ENCODE data around the gene PIH1D1.

Gene PIH1D1

DNA sequence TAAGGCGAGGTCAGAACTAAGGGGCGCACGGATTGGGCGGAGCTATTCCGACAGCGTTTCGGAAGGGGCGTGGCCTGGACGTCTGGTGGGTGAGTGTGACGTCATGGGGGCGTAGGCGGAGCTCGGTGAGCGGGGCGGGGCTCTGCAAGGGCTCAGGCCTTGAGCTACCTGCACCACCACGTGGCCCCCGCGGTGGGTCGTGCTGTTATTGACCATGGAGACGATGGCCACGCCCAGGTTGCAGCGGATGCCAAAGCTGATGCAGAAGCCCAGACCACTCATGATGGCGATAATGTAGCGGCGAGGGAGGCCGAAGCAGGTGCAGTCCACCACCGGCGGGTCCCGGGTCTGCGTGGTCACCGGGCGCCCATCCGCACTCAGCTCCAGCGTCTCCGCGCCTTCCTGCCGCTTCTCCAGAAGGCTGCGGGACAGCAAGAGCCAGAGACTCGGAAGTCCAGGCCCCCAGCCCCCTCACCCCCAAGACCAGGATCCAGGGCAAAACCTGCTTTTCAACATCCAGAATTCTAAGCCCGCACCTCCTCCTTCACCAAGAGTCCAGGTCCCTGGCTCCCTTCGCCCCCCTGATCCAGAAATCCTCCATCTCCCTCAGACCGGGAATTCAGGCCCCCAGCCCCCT is 15.1 kb downstream of the PIH1D1 start:
- TF ChIP-seq SUZ12 (IDR thresholded peaks at IDR 0.05; ENCODE audit: extremely low read depth, insufficient read depth, insufficient read length) (no peak), YY1 (IDR thresholded peaks at IDR 0.05; ENCODE audit: insufficient read depth, insufficient read length) (no peak), ZNF274 (IDR thresholded peaks at IDR 0.05; ENCODE audit: low read depth, low read length) (no peak)
- no peaks in the 10 kb centered on the region for H3K36me3 ChIP-seq (ENCODE audit: insufficient read depth, insufficient read length, low read length)
- H3K9ac ChIP-seq (ENCODE audit: insufficient read length, low read depth) = no peak overlapping the region
- no peaks in the 10 kb centered on the region for H3K9me3 ChIP-seq (ENCODE audit: insufficient read depth, low read length)
- no peak overlapping the region for H3K4me3 ChIP-seq (ENCODE audit: insufficient read length, low read depth)
- no peak for DNase-seq (ENCODE audit: low read depth, low spot score)
- H3K4me1 ChIP-seq (ENCODE audit: insufficient read depth, insufficient read length) = peaks cover 4% of the 10 kb centered on the region
- H3K27me3 ChIP-seq (ENCODE audit: insufficient read depth, insufficient read length) = peaks cover 63% of the 10 kb centered on the region

DNA sequence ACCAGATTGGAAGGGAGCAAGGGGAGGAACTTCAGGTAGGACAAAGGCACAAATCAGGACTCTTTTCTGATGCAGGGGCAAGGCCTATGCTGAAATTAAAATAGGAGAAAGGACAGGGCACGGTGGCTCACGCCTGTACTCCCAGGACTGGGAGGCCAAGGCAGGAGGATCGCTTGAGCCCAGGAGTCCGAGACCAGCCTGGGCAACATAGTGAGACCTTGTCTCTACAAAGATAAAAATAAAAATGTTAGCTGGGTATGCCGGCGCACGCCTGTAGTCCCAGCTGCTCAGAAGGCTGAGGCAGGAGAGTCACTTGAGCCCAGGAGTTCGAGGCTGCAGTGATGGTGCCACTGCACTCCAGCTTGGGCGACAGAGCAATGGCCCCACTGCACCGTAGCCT is 15.9 kb downstream of the PIH1D1 start:
- Histone ChIP-seq H3K9ac (ENCODE audit: insufficient read length, low read depth) (no peak overlapping the region), H3K4me3 (ENCODE audit: insufficient read length, low read depth) (no peak overlapping the region), H3K9me3 (ENCODE audit: insufficient read depth, low read length) (no peaks in the 10 kb centered on the region), H3K27me3 (ENCODE audit: insufficient read depth, insufficient read length) (peaks cover 58% of the 10 kb centered on the region), H3K4me1 (ENCODE audit: insufficient read depth, insufficient read length) (peaks cover 4% of the 10 kb centered on the region), H3K36me3 (ENCODE audit: insufficient read depth, insufficient read length, low read length) (no peaks in the 10 kb centered on the region)
- DNase-seq (ENCODE audit: low read depth, low spot score) = no peak
- TF ChIP-seq YY1 (IDR thresholded peaks at IDR 0.05; ENCODE audit: insufficient read depth, insufficient read length) (no peak), SUZ12 (IDR thresholded peaks at IDR 0.05; ENCODE audit: extremely low read depth, insufficient read depth, insufficient read length) (no peak), ZNF274 (IDR thresholded peaks at IDR 0.05; ENCODE audit: low read depth, low read length) (no peak)

DNA sequence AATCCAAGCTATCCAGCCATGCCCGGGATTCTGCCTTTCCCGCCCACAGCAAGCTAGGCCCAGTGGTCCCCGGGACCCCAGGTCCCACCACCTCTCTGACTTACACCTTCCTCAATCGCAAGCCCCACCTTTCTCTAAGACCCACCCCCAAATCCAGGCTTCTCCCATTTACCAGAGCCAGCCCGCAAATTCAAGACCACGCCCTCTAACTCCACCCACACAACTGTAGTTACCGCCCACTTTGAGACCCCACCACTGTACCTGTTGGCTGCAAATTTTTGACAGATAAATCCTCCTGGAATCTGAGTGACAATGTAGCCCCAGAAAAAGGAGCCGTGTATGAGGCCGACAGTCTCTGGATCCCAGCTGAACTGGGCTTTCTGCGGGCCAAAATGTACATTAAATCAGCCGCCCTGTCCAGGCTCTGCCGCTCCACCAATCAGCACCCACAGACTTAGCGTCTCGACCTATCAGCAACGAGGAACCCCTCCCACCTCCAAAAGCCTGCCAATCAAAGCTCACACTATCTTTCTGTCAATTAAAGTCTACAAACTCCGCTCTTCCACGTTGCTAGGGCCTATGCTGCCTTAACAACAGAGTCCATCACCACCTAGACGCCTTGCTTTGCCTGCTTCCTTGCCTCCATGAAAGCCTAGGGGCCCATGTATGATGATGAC is 16.6 kb downstream of the PIH1D1 start:
- DNase-seq (ENCODE audit: low read depth, low spot score) = no peak

DNA sequence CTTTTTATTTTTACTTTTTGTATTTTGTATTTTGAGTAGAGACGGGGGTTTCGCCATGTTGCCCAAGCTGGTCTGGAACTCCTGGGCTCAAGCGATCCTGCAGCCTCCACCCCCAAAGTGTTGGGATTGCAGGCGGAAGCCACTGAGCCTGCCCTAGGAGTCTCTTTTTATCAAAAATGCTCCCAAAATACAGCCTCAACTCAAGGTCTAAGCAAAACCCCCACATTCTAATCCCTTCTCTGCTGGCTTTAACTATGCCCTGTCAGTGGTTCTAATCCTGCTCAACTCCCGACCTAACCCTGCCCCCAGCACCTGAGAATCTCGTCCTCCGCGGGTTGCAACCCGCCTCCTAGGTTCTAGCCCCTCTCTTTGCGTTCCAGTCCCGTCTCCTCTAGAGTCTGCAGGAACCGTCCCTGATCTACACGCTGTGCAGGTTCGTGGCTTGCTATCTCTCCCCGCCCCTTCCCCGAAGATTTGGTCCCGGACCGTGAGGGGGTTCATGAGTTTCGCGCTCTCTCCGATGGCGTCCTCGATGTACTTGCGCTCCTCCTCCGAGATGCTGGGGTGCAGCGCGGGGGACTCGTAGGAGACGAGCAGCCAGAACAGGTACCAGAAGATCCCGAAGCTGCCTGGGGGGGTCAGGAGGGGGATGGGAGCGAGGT is 18.2 kb downstream of the PIH1D1 start:
- H3K4me1 ChIP-seq (ENCODE audit: insufficient read depth, insufficient read length) = no peaks in the 10 kb centered on the region
- H3K4me3 ChIP-seq (ENCODE audit: insufficient read length, low read depth) = no peak overlapping the region
- peaks cover 40% of the 10 kb centered on the region for H3K27me3 ChIP-seq (ENCODE audit: insufficient read depth, insufficient read length)
- no peak overlapping the region for H3K9ac ChIP-seq (ENCODE audit: insufficient read length, low read depth)
- H3K9me3 ChIP-seq (ENCODE audit: insufficient read depth, low read length) = no peaks in the 10 kb centered on the region
- TF ChIP-seq YY1 (IDR thresholded peaks at IDR 0.05; ENCODE audit: insufficient read depth, insufficient read length) = no peak
- TF ChIP-seq ZNF274 (IDR thresholded peaks at IDR 0.05; ENCODE audit: low read depth, low read length) = no peak
- no peak for TF ChIP-seq SUZ12 (IDR thresholded peaks at IDR 0.05; ENCODE audit: extremely low read depth, insufficient read depth, insufficient read length)
- DNase-seq (ENCODE audit: low read depth, low spot score) = no peak
- H3K36me3 ChIP-seq (ENCODE audit: insufficient read depth, insufficient read length, low read length) = no peaks in the 10 kb centered on the region

More for the DNA sequence above, 16.6 kb downstream of the PIH1D1 start:
- H3K9me3 ChIP-seq (ENCODE audit: insufficient read depth, low read length) = no peaks in the 10 kb centered on the region
- no peak overlapping the region for H3K4me3 ChIP-seq (ENCODE audit: insufficient read length, low read depth)
- H3K9ac ChIP-seq (ENCODE audit: insufficient read length, low read depth) = no peak overlapping the region
- peaks cover 52% of the 10 kb centered on the region for H3K27me3 ChIP-seq (ENCODE audit: insufficient read depth, insufficient read length)
- peaks cover 2% of the 10 kb centered on the region for H3K4me1 ChIP-seq (ENCODE audit: insufficient read depth, insufficient read length)
- TF ChIP-seq ZNF274 (IDR thresholded peaks at IDR 0.05; ENCODE audit: low read depth, low read length) (no peak), YY1 (IDR thresholded peaks at IDR 0.05; ENCODE audit: insufficient read depth, insufficient read length) (no peak), SUZ12 (IDR thresholded peaks at IDR 0.05; ENCODE audit: extremely low read depth, insufficient read depth, insufficient read length) (no peak)
- no peaks in the 10 kb centered on the region for H3K36me3 ChIP-seq (ENCODE audit: insufficient read depth, insufficient read length, low read length)

DNA sequence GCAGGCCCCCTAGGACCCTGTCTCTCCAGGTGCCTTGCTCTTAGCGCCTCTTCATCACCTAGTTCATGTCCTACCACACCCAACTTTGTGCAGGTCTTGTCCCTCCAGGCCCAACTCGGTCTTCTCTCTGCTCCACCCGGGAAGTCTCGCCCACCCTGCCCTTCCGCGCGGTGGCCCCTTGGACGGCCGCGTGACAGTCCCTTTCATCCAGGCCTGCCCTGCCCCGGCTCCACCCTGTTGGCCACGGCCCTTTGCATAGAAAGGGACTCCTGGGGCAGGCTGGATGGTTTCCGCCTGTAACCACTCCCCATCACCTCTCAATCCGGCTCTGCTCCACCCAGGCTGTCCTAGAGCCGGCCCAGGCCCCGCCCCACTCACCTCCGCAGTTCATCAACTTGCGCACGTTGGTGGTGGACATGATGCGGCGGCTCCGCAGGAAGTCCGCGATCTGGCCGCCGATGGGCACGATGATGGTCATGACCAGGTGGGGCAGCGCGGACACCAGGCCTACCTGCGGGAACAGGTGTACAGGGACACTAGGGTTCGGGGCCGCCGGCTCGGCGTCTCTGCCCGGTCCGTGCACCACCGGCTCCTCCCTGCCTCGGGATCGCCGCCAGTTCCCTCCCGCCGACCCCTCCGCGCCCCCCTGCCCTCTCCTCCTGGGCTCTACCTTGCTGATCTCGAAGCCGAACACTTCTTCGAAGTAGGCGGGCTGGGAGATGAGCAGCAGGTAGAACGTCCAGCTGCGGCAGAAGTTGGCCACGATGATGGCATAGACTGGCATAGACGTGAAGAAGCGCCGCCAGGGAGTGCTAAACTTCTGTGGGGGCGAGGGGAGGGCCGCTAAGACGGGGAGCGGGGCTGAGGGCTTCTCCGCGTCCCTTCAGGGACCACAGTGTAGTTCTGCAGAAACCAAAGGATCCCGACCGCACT is 19.2 kb downstream of the PIH1D1 start:
- TF ChIP-seq YY1 (IDR thresholded peaks at IDR 0.05; ENCODE audit: insufficient read depth, insufficient read length) (no peak), SUZ12 (IDR thresholded peaks at IDR 0.05; ENCODE audit: extremely low read depth, insufficient read depth, insufficient read length) (no peak), ZNF274 (IDR thresholded peaks at IDR 0.05; ENCODE audit: low read depth, low read length) (no peak)
- no peak for DNase-seq (ENCODE audit: low read depth, low spot score)
- H3K4me3 ChIP-seq (ENCODE audit: insufficient read length, low read depth) = no peak overlapping the region
- no peaks in the 10 kb centered on the region for H3K9me3 ChIP-seq (ENCODE audit: insufficient read depth, low read length)
- no peaks in the 10 kb centered on the region for H3K36me3 ChIP-seq (ENCODE audit: insufficient read depth, insufficient read length, low read length)
- H3K27me3 ChIP-seq (ENCODE audit: insufficient read depth, insufficient read length) = peaks cover 30% of the 10 kb centered on the region
- H3K4me1 ChIP-seq (ENCODE audit: insufficient read depth, insufficient read length) = no peaks in the 10 kb centered on the region
- no peak overlapping the region for H3K9ac ChIP-seq (ENCODE audit: insufficient read length, low read depth)

DNA sequence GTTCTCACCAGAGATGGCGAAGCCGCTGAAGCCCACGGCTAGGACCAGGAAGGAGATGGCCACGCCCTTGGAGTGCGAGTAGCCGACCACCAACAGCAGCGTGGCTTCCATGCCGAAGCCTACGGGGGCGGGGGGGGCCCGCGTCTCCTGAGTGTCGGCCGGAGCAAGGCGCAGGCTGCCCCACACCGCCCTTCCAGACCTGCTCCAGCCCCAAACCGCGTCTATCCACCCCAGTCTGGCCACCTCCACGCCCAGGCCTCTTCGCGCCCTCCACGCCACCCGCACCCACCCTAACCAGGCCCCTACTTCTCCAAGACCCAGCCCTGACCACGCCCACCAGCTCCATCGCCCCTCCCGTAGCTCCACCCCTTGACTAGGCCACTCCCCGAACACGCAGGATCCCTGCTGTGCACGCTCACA is 20.3 kb downstream of the PIH1D1 start:
- Histone ChIP-seq H3K9ac (ENCODE audit: insufficient read length, low read depth) (no peak overlapping the region), H3K36me3 (ENCODE audit: insufficient read depth, insufficient read length, low read length) (no peaks in the 10 kb centered on the region), H3K4me3 (ENCODE audit: insufficient read length, low read depth) (no peak overlapping the region), H3K4me1 (ENCODE audit: insufficient read depth, insufficient read length) (peaks cover 4% of the 10 kb centered on the region), H3K9me3 (ENCODE audit: insufficient read depth, low read length) (no peaks in the 10 kb centered on the region), H3K27me3 (ENCODE audit: insufficient read depth, insufficient read length) (peaks cover 39% of the 10 kb centered on the region)
- DNase-seq (ENCODE audit: low read depth, low spot score) = no peak
- TF ChIP-seq SUZ12 (IDR thresholded peaks at IDR 0.05; ENCODE audit: extremely low read depth, insufficient read depth, insufficient read length) (no peak), ZNF274 (IDR thresholded peaks at IDR 0.05; ENCODE audit: low read depth, low read length) (no peak), YY1 (IDR thresholded peaks at IDR 0.05; ENCODE audit: insufficient read depth, insufficient read length) (no peak)

Data from NT2/D1 (cell line).